GM12875 (cell line): ENCODE data around the gene ITGA3.

Experiments used
- H3K4me3 ChIP-seq: one replicate; pipeline ENCODE4 v1.5.1; 2011; ENCODE audit warnings: low read depth, low read length, control low read depth
- CTCF ChIP-seq: IDR thresholded peaks from 2 replicates; pipeline ENCODE4 v1.5.1; 2011; ENCODE audit warnings: low read depth, mild to moderate bottlenecking, control low read depth, inconsistent platforms, low read length, moderate library complexity, borderline replicate concordance; ENCODE audit not compliant: insufficient read depth

Gene ITGA3

GRCh38 chr17:50027881-50028735 lies 27.8 kb upstream of the ITGA3 start:
- H3K4me3 ChIP-seq, result no peak overlapping the region
- no peak for TF ChIP-seq CTCF

DNA sequence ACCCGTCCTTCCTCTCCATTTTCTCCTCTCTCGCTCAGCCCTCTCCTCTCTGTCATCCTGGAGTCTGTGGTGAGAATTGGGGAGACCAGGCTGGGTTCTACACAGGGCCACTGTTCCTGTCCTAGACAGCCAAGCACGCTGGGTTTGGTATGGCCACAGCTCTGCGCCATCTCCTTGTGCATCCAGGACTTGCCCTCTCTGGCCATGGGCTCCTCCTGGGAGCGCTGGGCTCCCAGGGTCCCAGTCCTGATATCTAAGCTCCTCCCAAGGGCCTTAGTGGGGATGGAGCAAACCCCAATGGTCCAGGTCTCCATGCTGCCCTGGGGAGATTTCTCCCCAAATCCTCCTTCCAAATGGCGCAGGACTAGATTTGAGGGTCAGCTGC lies 27.2 kb upstream of the ITGA3 start:
- no peak for TF ChIP-seq CTCF
- H3K4me3 ChIP-seq, result no peak overlapping the region

- no peak for TF ChIP-seq CTCF
- no peak overlapping the region for H3K4me3 ChIP-seq
Observed at GRCh38 chr17:50029185-50029584, 26.7 kb upstream of the ITGA3 start.

- H3K4me3 ChIP-seq, result no peak overlapping the region
- no peak for TF ChIP-seq CTCF
Observed at GRCh38 chr17:50033316-50033715, 22.6 kb upstream of the ITGA3 start.

DNA sequence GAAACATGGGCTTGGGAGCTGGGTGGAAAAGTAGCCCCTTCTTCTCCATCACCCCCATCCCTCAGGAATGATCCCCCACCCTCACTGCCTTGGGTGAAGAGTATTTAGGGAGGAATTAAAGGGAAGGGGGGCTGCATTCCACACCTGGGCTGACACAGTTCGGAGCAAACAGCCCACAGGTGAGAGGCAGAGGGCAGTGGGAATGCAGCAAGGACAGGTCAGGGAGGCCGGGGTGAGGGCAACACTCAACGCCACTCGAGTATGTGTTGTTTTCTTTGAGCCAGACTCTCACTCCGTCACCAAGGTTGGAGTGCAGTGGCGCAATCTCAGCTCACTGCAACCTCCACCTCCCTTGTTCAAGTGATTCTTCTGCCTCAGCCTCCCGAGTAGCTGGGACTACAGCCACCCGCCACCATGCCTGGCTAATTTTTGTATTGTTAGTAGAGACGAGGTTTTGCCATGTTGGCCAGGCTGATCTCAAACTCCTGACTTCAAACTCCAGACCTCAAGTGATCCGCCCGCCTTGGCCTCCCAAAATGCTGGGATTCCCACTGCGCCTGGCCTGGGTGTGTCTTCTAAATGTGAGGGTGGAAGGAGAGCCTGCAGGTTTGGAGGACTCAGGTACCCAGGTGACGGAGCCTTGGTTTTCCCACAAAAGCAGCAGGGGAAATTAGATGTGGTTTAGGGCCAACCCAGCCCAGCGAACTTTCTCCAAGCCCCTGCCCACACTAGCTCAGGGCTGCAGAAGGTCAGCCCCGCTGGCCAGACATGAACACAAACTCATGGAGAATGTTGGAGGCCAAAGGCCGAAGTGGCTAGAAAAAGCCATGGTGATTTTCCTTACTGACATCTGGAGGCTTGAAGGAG lies 21.2 kb upstream of the ITGA3 start:
- no peak overlapping the region for H3K4me3 ChIP-seq
- no peak for TF ChIP-seq CTCF

DNA sequence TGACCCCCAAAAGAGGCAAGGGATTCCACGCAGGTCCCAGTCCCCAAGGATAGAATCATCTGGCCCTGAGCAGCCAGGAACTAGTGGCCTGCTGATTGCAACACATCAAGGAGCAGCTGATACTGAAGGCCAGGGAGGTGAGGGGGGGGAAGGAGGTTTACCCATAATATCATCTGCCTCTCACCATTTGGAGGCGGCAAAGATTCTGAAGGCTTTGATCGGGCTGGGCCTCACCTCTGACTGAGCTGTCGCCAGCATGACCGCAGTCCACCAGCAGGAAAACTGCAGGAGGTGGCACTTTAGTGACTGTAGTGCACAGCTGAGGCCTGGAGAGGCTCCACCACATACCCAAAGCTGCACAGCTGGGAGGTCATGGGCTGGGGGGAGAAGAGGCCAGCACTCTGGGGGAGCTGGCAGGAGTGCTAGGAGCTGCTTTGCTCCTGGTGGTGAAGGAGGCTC lies 20.5 kb upstream of the ITGA3 start:
- no peak overlapping the region for H3K4me3 ChIP-seq
- no peak for TF ChIP-seq CTCF
